Measurements from ENCODE around the gene PLEKHA1. TPM values are rescaled to one million over a fixed set of nuclear protein-coding genes. Genes with fewer than 3 reads are reported as not detected.

The PLEKHA1 gene
- total RNA-seq, 3 donors from 2014 or later = 39.1 to 55.0 (median 41.2) TPM

- intact Hi-C loops (cut with DNase I, micrococcal nuclease) = no loop called here
- Histone ChIP-seq H3K9me3 (no peaks in the 10 kb centered on the region), H3K4me3 (no peak overlapping the region), H3K4me1 (ENCODE audit: low read depth) (peaks cover under 1% of the 10 kb centered on the region), H3K36me3 (ENCODE audit: low read depth) (no peaks in the 10 kb centered on the region)
- ATAC-seq (no peak), DNase-seq (no peak)
- TF ChIP-seq CTCF (IDR thresholded peaks at IDR 0.05) = no peak
Observed at GRCh38 chr10:122343135-122343800, 31.2 kb upstream of the PLEKHA1 start.

GRCh38 chr10:122343936-122344335 is 30.6 kb upstream of the PLEKHA1 start:
- Histone ChIP-seq H3K9me3 (no peaks in the 10 kb centered on the region), H3K4me3 (no peak overlapping the region), H3K4me1 (ENCODE audit: low read depth) (no peaks in the 10 kb centered on the region), H3K36me3 (ENCODE audit: low read depth) (no peaks in the 10 kb centered on the region)
- no peak for ATAC-seq
- TF ChIP-seq CTCF (IDR thresholded peaks at IDR 0.05) = no peak
- DNase-seq = no peak
- intact Hi-C loops (cut with DNase I, micrococcal nuclease) = no loop called here

- Histone ChIP-seq H3K4me1 (ENCODE audit: low read depth) (no peaks in the 10 kb centered on the region), H3K9me3 (no peaks in the 10 kb centered on the region), H3K4me3 (no peak overlapping the region), H3K36me3 (ENCODE audit: low read depth) (no peaks in the 10 kb centered on the region)
- ATAC-seq (peak; percentile 89), DNase-seq (peak; percentile 56 to 60 (median 59))
- no peak for TF ChIP-seq CTCF (IDR thresholded peaks at IDR 0.05)
- intact Hi-C loops (cut with DNase I, micrococcal nuclease) = no loop called here
Observed at GRCh38 chr10:122344741-122345258, 29.7 kb upstream of the PLEKHA1 start.

GRCh38 chr10:122346326-122346950 is 28.1 kb upstream of the PLEKHA1 start:
- intact Hi-C loops (cut with DNase I, micrococcal nuclease) = no loop called here
- Histone ChIP-seq H3K4me3 (no peak overlapping the region), H3K4me1 (ENCODE audit: low read depth) (no peaks in the 10 kb centered on the region), H3K36me3 (ENCODE audit: low read depth) (no peaks in the 10 kb centered on the region), H3K9me3 (no peaks in the 10 kb centered on the region)
- no peak for DNase-seq
- TF ChIP-seq CTCF (IDR thresholded peaks at IDR 0.05) = no peak
- no peak for ATAC-seq

GRCh38 chr10:122347170-122347841 is 27.2 kb upstream of the PLEKHA1 start:
- Histone ChIP-seq H3K9me3 (no peaks in the 10 kb centered on the region), H3K4me3 (no peak overlapping the region), H3K4me1 (ENCODE audit: low read depth) (no peaks in the 10 kb centered on the region), H3K36me3 (ENCODE audit: low read depth) (no peaks in the 10 kb centered on the region)
- DNase-seq = no peak
- ATAC-seq = peak; percentile 30
- no peak for TF ChIP-seq CTCF (IDR thresholded peaks at IDR 0.05)
- intact Hi-C loops (cut with DNase I, micrococcal nuclease) = no loop called here

Data from mucosa of descending colon (tissue), 3 donors.